SIG-M5 treated with dmso at 0.1 percent for 504 hours (cell line): Measurements from ENCODE around the gene GOSR2.

Experiments
- DNase-seq: peaks from one replicate; lab custom pipeline; 2025; ENCODE audit not compliant: unreplicated experiment; lab: John Stamatoyannopoulos, UW

GOSR2 gene

DNA sequence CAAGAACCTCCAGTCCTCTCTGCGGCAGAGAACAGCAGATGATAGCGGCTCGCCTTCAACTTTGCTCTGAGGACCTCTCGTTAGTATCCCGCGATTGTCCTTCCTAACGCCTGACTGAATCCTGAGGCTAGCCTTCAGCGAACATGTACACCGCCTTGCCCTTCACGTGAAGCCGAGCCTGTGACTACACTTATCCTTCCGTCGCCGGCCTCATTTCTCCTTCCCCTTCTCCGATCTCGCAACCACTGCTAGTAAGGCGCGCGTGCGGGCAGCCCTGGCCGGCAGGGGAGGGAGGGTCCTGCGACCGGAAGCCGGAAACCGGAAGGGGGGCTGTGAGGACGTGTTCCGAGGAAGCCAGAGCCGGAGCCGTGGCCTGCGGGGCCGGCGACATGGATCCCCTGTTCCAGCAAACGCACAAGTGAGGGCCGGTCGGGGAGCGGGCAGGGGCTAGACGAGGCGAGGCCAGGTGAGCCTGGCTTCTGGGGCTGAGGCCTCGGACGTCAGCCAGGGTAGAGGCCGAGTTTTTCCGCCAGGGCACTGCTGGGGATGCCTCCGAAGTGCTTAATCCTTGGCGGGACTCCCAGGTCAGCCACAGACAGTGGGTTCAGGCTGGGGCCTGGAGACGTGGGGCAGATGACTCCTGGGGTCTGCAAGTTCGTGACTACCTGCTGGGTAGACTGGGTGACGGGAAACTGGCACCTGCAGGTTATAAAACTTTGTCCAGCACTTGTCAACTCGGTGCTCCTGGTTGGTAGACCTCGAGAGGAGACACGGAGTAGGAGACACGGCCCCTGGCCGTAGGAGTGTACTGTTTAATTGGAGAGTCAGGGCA is at the start of gene GOSR2:
GOSR2 (plus strand) TSS at position 357 of the 832 bp plus-strand sequence; CDS start at position 390, 33 bp downstream.
- DNase-seq, result peak; percentile 99

DNA sequence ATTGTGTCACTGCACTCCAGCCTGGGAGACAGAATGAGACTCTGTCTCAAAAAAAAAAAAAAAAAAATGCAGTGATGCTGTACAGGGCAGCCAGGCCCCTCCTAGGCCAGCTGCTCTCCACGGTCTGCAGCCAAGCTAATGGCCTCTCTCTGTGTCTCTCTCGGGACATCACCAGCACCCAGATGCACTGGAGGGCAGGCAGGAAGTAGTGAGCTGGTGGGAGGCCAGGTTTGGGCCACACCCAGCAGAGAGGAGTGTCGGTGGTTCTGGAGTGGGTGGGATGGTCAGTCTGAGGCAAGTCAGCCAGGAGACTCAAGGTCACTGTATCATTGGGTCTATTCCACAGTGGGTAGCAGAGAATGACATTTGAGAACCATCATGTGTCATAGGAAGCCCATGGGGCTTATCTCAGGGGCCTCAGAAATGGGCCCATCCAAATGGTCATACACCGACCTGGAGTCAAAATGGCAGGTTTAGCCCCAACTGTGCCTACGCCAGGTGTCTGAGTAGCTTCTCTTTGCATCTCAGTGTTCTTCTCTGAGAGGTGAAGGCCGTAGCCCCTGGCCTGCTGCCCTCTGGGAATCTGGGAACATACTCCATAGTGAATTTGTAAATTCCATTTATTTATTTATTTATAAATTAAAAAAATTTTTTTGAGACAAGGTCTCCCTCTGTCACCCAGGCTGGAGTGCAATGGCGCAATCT is 48.9 kb upstream of the GOSR2 start:
- no peak for DNase-seq

DNA sequence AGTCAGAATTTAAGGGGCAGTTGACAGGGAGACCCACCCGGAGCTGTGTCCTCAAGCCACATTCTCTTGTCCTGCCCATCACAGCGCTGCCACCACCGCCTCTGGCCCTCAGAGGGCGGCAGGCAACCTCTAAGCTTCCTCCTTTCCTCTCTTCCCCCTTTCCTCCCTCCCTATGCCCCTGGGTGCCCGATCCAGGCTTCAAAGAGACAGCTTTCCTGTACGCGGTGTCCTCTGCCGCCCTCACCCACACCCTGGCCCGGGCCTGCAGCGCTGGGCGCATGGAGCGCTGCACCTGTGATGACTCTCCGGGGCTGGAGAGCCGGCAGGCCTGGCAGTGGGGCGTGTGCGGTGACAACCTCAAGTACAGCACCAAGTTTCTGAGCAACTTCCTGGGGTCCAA is 48.1 kb upstream of the GOSR2 start:
- DNase-seq, result no peak

DNA sequence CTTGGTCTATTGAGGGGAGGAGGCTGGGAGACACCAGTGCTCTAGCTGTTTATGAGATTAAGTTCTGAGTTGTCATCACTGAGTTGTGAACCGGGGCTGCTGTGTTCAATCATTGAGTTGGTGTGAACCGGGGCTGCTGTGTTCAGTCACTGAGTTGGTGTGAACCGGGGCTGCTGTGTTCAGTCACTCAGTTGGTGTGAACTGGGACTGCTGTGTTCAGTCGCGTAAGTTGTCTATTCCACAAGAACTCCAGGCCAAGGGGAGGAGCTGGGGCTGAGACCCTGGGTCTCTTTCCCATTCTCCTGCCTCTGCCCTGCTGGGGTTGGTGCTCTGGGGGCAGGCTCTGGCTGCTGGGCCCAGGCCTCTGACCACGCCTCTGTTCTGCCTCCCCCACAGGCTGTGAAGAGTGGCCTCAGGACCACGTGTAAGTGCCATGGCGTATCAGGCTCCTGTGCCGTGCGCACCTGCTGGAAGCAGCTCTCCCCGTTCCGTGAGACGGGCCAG is 47.1 kb upstream of the GOSR2 start:
- DNase-seq, result no peak

DNA sequence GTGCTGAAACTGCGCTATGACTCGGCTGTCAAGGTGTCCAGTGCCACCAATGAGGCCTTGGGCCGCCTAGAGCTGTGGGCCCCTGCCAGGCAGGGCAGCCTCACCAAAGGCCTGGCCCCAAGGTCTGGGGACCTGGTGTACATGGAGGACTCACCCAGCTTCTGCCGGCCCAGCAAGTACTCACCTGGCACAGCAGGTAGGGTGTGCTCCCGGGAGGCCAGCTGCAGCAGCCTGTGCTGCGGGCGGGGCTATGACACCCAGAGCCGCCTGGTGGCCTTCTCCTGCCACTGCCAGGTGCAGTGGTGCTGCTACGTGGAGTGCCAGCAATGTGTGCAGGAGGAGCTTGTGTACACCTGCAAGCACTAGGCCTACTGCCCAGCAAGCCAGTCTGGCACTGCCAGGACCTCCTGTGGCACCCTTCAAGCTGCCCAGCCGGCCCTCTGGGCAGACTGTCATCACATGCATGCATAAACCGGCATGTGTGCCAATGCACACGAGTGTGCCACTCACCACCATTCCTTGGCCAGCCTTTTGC is 46.5 kb upstream of the GOSR2 start:
- peak; percentile 27 for DNase-seq

DNA sequence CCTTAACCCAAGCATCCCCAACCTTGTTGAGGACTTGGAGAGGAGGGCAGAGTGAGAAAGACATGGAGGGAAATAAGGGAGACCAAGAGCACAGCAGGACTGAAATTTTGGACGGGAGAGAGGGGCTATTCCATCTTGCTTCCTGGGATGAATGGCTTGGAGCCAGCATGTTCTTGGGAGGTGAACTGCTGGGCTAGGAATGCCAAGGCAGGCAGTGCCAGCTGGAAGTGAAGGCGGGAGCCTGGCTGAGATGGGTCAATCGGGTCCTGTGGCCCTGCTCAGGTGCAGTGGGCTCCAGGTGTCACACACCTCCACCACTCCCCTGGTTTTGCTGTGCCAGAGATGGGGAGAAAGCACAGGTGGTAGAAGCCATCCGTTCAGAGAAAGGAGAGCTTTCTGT is 46.0 kb upstream of the GOSR2 start:
- no peak for DNase-seq

DNA sequence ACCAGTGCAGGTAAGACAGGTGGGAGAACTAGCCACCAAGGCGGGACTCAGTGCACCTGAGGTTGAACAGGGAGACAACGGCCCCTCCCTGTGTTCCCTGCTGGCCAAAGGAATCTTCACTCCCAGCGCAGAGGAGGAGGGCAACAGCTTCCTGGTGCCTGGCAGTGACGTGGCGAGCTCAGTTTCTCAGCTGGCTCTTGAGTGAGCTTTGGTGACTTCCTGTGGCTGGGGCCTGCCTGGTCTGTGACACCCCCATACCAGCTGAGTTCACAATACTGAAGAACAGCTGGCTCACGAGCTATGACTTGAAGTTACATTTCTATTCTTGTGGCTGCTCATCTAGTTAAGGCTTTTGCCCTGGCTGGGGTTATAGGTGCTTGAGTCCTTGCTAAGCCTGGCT is 45.5 kb upstream of the GOSR2 start:
- DNase-seq, result no peak

DNA sequence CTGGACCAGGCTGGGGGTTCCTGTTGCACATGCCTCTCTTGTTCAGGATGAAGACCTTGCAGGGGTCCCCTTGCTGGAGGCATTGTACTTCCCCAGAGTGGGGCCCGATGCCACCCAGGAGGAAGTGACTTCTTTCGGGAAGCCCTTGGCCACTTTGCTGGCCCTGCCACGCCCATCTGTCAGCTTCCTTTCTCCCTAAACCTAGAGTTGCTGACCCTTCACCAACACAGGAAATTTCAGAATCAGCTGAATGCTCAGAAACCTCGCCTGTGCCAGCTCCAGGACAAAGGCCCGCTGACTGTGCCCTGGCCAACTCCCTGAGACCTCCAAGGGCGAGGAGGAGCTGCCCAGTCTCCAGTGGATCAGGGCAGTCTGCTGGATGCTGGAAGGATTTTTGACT is 44.9 kb upstream of the GOSR2 start:
- DNase-seq, result no peak

DNA sequence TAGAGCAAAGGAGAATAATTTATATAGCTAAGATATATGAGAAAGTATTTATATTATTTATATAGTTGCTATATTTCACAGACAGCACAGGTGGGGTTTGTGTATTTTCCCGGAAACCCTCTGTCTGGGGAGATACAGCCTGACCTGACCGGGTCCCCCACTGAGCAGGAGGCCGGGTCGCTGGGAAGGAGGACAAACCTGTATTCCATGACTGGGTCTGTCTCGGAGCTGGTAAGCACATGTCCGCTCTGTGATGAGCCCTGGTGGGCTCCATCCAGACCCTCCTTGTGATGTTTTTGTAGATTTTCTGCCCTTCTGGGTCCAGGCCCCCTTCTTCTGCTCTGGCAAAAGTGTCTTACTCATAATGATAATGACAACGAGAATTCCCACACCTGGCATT is 43.9 kb upstream of the GOSR2 start:
- DNase-seq, result no peak

DNA sequence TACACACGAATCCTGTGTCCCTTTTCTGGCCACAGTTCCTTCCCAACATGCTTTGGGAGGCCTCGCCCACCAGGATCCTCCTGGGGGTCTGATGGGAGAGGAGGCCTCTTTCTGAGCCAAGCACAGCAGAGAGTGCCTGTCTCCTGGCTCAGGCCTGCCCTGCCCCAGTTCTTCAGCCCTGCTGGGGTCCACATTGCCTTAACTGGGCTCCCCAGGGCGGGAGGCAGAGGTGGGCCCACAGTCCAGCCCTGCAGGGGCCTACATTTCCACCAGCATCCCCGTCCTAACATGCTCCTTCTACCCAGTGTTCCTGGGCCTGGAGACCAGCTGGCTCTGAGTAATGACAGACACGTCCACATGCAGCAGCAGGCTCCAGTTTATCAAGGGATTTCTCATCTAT is 41.9 kb upstream of the GOSR2 start:
- no peak for DNase-seq

DNA sequence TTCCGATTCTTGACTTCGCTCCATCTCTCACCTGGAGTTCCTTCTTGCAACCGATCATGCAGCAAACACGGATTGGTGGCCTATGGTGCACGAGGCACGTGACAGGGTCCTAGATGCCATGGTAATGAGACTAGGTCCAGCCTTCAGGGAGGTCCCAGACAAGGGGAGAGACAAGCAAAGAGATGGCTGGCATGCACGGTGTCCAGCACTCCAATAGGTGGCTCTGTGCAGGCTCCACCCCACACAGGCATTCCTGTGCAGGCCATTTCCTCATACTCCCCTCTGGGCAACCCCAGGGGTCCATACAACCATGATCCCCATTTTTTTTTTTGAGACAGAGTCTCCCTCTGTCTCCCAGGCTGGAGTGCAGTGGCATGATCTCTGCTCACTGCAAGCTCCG is 40.3 kb upstream of the GOSR2 start:
- no peak for DNase-seq

DNA sequence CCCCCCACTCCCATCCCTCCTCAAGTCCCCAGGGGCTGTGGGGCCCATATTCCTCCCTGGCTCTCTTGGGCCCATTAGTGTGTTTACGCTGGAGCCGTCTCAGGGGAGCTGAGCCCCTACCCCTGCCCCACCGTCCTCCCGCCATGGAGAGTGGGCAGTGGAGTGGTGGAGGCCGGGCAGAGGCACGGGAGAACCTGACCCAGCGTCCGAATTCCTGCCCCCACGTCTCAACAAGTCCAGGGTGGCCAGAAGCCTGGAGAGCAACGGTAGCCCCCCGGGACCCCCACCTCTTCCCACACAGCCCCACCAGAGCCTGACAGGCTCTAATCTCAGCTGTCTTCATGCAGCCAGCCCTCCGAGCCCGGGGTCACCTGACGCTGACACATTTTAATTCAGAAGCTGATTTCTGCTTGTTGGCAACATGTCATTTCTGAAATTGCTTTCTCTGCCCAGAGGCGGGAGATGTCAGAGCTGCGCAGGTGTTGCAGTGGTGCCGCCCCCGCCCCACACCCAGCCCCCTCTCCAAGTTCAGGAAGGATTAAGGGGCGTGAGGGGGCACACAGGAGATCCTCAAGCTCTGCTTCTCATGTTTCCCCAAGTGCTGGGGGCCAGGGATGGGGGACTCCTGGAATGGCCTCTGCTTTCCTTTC is 39.0 kb upstream of the GOSR2 start:
- no peak for DNase-seq

DNA sequence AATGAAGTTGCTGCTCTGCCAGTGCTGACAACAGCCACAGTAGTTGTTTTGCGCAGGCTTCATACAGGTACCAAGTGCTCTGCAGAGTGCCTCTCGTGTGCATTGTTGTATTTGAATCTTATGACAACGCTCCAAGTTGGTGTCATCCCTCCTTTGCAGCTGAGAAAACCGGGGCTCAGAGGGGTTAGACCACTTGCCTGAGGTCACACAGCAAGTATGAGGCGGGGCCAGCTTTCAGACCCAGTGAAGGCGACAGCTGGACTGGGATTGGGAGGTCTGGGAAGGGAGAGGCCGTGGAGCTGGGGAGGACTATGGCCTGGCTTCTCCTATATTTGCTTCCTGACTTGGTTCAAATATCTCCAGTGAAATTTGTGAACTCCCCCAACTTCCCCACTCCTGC is 38.4 kb upstream of the GOSR2 start:
- DNase-seq, result no peak

DNA sequence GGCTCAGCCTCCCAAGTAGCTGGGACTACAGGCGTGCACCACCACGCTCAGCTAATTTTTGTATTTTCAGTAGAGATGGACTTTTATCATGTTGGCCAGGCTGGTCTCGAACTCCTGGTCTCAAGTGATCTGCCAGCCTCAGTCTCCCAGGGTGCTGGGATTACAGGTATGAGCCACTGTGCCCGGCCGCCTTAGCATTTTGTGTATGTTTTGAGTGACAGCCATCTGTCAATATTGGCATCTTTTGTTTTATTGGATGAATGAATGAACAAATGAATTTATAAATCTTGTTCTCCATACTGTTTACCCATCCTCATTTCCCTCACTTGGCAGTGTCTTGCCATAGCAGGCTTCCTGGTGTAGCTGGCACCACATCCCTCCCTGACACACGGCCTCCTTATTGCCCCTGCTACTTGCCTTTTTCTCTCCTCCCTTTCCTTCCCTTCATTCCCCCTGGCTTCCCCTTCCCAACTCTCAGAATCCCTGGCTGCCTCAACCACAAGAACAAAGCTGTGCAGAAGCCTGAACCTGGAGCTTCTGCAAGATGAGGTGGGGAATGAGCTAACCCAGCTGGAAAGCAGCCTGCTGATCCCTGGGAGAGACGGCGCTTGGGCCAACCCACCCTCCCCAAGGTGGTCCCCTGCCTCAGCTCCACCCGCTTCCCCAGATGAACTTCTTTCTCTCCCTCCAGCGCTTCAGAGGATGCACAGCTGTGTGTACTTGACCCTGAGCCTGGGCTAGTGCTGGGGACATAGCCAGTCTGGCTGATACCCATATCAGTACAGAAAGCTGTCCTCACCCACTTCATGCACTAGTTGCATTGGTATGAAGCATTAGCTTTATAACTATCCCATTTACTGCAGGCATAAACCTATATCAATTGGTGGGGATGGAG is 37.3 kb upstream of the GOSR2 start:
- no peak for DNase-seq

DNA sequence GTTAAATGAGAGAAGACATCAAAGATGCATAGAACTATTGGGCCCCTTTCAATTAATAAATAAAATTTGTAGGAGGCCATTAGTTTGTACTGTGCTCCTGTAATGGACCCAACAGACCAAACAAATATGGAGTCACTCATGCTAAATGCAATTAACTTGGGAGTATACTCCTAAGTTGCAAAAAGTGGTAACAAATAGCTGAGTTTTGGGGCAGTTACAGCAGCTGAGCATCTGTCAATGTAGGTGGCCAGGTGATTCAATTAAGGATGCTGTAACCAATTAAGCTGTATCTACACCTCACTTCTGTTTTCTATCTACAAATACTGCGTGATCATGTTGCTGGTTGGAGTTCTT is 36.7 kb upstream of the GOSR2 start:
- DNase-seq, result no peak

DNA sequence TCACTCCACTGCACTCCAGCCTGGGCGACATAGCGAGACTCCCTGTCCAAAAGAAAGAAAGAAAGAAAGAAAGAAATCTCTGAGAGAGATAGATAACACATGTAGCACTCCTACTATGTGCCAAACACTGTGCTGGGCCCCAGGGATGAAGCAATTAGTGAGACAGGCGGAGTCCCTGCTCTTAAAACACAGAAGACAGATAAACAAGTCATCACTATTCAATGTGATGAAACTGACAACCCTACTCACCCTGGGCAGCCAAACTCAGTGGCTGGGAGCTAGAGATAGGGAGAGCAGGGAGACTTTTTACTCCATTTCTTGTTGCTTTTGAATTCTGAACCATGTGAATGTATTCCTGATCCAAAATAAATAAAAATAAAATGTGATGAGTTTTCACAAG is 35.2 kb upstream of the GOSR2 start:
- DNase-seq, result no peak

DNA sequence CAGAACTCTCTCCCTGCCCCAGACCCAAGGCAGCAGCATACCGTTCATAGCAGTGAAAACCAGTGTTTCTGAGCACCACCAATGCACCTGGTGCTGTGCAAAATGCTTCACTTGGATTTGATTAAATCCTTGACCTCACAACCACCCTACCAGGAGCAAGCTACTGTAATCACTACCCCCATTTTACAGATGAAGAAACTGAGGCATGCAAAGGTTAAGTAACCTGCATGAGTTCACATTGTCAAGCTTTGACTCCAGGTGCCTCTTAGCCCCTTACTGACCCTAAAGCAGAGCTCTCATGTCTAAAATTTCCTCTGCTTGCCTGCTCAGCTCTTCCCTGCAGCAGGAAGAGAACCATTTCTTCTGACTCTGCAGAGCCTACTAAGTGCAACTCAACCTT is 34.2 kb upstream of the GOSR2 start:
- no peak for DNase-seq

DNA sequence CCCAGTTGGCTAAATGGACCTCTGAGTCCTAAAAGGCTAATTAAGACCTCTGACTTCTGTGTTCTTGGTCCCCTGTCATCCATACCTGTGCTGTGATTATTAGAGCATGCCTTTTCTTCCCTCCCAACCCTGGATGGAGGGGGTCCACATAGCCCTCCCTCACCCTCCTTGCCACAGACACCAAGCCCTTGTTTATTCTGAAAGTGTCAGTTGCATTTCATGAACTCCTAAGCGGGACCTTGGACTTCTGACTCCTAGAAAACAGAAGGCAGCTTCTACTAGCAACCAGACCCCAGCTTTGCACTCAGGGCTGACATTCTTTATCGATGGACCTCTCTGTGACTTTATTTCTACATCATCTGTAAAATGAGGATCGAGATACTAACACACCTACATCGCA is 33.4 kb upstream of the GOSR2 start:
- no peak for DNase-seq

DNA sequence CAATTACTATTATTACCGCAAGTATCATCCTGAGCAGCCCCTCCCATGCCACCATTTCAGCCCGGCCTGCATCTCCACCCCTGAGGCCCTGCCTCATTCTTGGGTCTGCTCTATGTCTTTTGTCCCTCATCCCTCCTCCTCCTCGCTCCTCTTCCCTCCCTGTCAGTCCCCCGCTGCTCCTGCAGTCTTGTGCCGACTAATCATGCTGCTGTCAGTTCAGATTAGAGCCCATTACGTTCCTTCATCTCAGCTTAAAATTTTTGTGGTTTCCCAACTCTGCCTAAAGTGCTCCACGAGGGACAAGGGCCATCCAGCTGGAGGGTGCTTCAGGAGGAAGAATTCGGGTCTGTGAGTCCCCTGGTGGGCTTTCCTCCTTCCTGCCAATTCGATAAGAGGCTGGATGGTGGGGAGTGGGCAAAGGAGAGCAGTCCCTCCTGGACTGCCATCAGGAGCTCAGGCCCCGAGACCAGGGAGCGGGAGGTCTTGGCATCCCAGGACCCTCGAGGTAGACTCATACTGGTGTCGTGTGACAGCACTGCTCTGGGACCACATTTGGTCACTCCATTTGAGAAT is 32.9 kb upstream of the GOSR2 start:
- no peak for DNase-seq

DNA sequence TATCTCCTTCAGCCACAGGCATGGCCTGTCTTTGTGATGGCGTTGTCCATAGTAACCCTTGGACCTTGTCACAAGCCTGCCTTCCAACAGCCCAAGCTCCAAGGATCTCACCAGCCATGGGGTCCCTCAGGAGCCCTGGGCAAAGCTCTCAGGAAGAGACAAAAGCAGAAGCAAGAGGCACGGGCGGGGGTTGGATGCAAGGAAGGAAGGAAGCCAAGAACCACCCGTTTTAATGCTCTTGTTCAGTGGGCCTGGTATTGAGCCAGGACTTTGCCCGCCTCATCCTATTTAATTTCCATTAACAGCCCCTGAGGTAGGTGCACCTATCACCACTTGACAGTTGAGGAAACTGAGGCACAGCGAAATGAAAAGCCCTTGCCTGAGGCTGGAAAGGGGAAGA is 32.3 kb upstream of the GOSR2 start:
- no peak for DNase-seq
